GM12865 (cell line): ENCODE results near the gene PHKG1.
"Not testable (repeated sequence)": the region's sequence is repeated elsewhere in the genome, so short reads cannot be mapped to it uniquely, and the experiment has no call there.

Experiments used
- DNase-seq: peaks from one replicate; pipeline ENCODE4 v3.0.0; 2010; ENCODE audit warnings: low read depth
- H3K4me3 ChIP-seq: 2 replicates; pipeline ENCODE4 v1.5.1; 2011; ENCODE audit warnings: mild to moderate bottlenecking, low read depth, low read length, control low read depth
- CTCF ChIP-seq: IDR thresholded peaks from 2 replicates; pipeline ENCODE4 v1.5.1; 2011; ENCODE audit warnings: low read length, control low read depth, low read depth, inconsistent platforms; ENCODE audit not compliant: insufficient read depth; ENCODE audit errors: missing control alignments

The PHKG1 gene

DNA sequence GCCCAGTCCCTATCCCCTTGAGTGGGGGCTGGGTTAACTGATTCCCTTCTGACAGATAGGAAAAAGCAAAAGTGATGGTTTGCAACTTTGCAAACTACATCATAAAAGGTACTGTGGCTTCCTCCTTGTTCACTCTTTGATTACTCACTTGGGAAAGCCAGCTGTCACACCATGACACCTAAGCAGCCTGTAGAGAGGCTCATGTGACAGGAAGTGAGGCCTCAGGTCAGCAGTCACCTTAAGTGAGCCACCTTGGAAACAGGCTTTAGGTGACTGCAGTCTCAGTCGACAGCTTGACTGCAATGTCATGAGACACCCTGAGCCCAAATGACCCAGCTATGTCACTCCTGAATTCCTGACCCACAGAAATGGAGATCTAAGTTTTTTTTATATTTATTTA, 17.9 kb upstream of the PHKG1 start:
- H3K4me3 ChIP-seq, result no peak overlapping the region
- no peak for DNase-seq
- TF ChIP-seq CTCF, result no peak

DNA sequence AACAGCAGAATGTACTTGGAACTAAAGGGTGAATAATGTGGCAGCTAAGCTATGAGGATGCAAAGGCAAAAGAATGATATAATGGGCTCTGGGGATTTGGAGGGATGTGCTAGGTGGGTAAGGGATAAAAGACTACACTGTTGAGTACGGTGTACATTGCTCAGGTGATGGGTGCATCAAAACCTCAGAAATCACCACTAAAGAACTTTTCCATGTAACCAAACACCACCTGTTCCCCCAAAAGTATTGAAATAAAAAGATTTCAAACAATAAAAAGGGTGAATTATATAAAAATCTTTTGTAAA, 15.2 kb upstream of the PHKG1 start:
- H3K4me3 ChIP-seq, result no peak overlapping the region
- DNase-seq, result no peak
- TF ChIP-seq CTCF, result no peak

GRCh38 chr7:56106108-56107073, 13.6 kb upstream of the PHKG1 start, which contains the start of gene CHCHD2:
TSS of gene CHCHD2 (minus strand) at chr7:56106476. CDS start at chr7:56106413, 63 bp downstream.
- DNase-seq, result peak; percentile 99
- no peak for TF ChIP-seq CTCF
- peak within 1 kb of the TSS; percentile 69 for H3K4me3 ChIP-seq

DNA sequence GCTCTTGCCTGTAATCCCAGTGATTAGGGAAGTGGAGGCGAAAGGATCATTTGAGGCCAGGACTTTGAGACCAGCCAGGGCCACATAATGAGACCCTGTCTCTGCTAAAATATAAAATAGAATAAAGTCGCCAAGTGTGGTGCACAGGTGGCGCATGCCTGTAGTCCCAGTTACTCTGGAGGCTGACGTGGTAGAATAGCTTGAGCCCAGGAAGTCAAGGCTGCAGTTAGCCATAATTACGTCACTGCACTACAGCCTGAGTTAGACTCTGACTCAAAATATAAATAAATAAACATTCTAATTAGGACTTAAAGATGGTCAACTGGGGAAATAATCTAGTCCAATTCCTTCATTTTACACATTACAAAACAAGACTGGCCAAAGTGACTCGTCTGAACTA, 12.8 kb upstream of the PHKG1 start:
- TF ChIP-seq CTCF, result no peak
- peak overlapping the region; percentile 69 for H3K4me3 ChIP-seq
- DNase-seq, result peak; percentile 69

- H3K4me3 ChIP-seq, DNase-seq: not testable (repeated sequence)
Measured at GRCh38 chr7:56104138-56104537, 11.4 kb upstream of the PHKG1 start.

- no peak for TF ChIP-seq CTCF
- H3K4me3 ChIP-seq, result no peak overlapping the region
- DNase-seq, result no peak
Measured at GRCh38 chr7:56099653-56100052, 6.9 kb upstream of the PHKG1 start.

- not testable (repeated sequence) for DNase-seq, H3K4me3 ChIP-seq
Measured at GRCh38 chr7:56098187-56099008, 5.6 kb upstream of the PHKG1 start.

DNA sequence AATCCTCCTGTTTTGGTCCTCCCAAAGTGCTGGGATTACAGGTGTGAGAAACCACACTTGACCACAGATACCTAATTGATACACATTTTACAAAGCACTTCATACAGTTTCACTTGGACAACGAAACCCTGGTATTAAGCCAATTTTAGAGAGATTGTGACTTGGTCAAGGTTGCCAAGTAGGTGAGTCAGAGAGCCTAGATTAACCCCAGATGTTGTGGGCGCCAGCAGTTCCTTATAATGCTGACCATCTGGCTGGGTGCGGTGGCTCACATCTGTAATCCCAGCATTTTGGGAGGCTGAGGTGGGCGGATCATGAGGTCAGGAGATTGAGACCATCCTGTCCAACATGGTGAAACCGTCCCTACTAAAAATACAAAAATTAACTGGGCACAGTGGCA, 4.9 kb upstream of the PHKG1 start:
- H3K4me3 ChIP-seq, result no peak overlapping the region
- TF ChIP-seq CTCF, result no peak
- peak; percentile 30 for DNase-seq

DNA sequence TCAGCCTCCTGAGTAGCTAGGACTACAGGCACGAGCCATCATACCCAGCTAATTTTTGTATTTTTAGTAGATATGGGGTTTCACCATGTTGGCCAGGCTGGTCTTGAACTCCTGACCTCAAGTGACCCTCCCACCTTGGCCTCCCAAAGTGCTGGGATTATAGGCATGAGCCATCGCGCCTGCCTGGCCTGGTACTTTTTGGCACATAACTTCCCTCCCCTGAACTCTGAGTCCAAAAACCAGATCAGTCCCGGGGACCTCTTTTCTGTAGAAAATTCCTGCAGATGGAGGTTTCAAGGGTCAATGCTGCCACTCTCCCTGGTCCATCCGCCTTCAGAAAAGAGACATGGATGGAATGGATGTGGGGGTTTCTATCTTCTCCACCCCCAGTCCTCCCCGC, 364 bp downstream of the PHKG1 start:
- DNase-seq, H3K4me3 ChIP-seq: not testable (repeated sequence)
